Measurements from ENCODE around the gene ERC2.

DNA sequence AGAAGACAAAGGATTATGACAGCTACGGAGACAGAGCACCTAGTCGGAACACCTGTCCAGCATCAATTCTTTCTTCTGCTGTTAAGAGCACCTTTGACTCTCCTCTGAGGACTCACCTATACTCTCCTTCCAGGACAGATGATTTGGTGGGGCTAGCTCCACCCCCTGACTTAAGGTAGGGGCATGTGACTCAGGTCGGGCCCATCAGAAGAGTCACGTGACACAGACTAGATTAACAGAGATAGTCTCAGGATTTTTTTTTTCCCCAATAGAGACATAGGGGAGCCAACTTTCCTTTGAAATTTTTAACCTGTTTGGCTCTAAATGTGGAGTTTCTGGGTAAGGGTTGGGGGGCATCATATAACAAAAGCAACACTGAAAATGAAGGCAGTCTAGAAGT lies 969.7 kb downstream of the ERC2 start:
- TF ChIP-seq, protein P1, sequence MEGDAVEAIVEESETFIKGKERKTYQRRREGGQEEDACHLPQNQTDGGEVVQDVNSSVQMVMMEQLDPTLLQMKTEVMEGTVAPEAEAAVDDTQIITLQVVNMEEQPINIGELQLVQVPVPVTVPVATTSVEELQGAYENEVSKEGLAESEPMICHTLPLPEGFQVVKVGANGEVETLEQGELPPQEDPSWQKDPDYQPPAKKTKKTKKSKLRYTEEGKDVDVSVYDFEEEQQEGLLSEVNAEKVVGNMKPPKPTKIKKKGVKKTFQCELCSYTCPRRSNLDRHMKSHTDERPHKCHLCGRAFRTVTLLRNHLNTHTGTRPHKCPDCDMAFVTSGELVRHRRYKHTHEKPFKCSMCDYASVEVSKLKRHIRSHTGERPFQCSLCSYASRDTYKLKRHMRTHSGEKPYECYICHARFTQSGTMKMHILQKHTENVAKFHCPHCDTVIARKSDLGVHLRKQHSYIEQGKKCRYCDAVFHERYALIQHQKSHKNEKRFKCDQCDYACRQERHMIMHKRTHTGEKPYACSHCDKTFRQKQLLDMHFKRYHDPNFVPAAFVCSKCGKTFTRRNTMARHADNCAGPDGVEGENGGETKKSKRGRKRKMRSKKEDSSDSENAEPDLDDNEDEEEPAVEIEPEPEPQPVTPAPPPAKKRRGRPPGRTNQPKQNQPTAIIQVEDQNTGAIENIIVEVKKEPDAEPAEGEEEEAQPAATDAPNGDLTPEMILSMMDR (IDR thresholded peaks at IDR 0.05; ENCODE audit: low read length), result no peak
- no peak for TF ChIP-seq EZH2 (IDR thresholded peaks at IDR 0.05; ENCODE audit: borderline replicate concordance, low read length)
